Measurements from ENCODE around the gene PEX1.
"Not testable (repeated sequence)": the region's sequence is repeated elsewhere in the genome, so short reads cannot be mapped to it uniquely, and the experiment has no call there.

PEX1 gene

GRCh38 chr7:92485974-92486373 lies 42.3 kb downstream of the PEX1 start:
- H3K36me3 ChIP-seq, result peaks cover 42 to 60% (median 56%) of the 10 kb centered on the region in 11 experiments
- no peak overlapping the region for H3K27ac ChIP-seq
- no peaks in the 10 kb centered on the region for H3K9me3 ChIP-seq (replicated peaks in 1 of 11)
- no peak overlapping the region for H3K4me3 ChIP-seq
- no peaks in the 10 kb centered on the region for H4K20me1 ChIP-seq
- no peak for TF ChIP-seq Cebpa-rat (IDR thresholded peaks at IDR 0.05)
- H3K4me1 ChIP-seq, result no peaks in the 10 kb centered on the region
- H3K9ac ChIP-seq, result no peak overlapping the region
- no peaks in the 10 kb centered on the region for H3K27me3 ChIP-seq
- H3K4me2 ChIP-seq, result no peak overlapping the region

GRCh38 chr7:92485267-92485892 lies 42.9 kb downstream of the PEX1 start:
- no peaks in the 10 kb centered on the region for H3K27me3 ChIP-seq
- no peak overlapping the region for H3K4me3 ChIP-seq
- no peak for TF ChIP-seq Cebpa-rat (IDR thresholded peaks at IDR 0.05)
- H3K4me2 ChIP-seq, result no peak overlapping the region
- no peak overlapping the region for H3K27ac ChIP-seq
- peaks cover 41 to 54% (median 50%) of the 10 kb centered on the region in 11 experiments for H3K36me3 ChIP-seq
- no peaks in the 10 kb centered on the region for H3K9me3 ChIP-seq (replicated peaks in 1 of 11)
- H4K20me1 ChIP-seq, result no peaks in the 10 kb centered on the region
- H3K4me1 ChIP-seq, result no peaks in the 10 kb centered on the region
- H3K9ac ChIP-seq, result no peak overlapping the region

DNA sequence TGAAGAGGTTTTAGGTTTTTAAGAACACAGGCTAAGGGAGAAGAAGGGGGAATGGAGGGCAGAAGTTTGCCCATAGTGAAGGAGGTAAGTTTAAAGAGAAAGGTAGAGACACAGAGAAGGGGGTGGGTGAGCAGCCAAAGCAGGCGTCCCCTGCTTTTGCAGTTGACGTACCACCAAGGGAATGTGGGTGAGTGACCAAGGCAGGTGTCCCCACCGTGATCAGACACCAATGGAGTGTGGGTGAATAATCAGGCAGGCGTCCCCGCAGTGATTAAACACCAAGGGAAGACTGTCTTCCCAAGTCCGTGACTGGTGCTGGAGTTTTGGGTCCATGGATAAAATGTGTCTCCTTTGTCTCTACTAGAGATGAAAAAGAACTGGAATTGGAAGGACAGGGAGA lies 44.1 kb downstream of the PEX1 start:
- H3K4me3 ChIP-seq; H3K9ac ChIP-seq; H3K9me3 ChIP-seq (replicated peaks in 1 of 11); H3K27me3 ChIP-seq; H3K4me2 ChIP-seq; H3K4me1 ChIP-seq; H3K27ac ChIP-seq; H4K20me1 ChIP-seq: not testable (repeated sequence)
- H3K36me3 ChIP-seq, result peaks cover 29 to 43% (median 38%) of the 10 kb centered on the region in 11 experiments

GRCh38 chr7:92483624-92484023 lies 44.7 kb downstream of the PEX1 start:
- H3K9ac ChIP-seq; H3K4me2 ChIP-seq; H3K4me1 ChIP-seq; H3K9me3 ChIP-seq (replicated peaks in 1 of 11); H3K4me3 ChIP-seq; H3K27ac ChIP-seq; H4K20me1 ChIP-seq; H3K27me3 ChIP-seq: not testable (repeated sequence)
- H3K36me3 ChIP-seq, result peaks cover 23 to 36% (median 32%) of the 10 kb centered on the region in 11 experiments

- not testable (repeated sequence) for H3K4me2 ChIP-seq; H3K4me1 ChIP-seq; H3K27me3 ChIP-seq; H3K27ac ChIP-seq; H3K9ac ChIP-seq; H3K4me3 ChIP-seq; H4K20me1 ChIP-seq; H3K9me3 ChIP-seq (replicated peaks in 1 of 11)
- H3K36me3 ChIP-seq, result peaks cover 0 to 25% (median 0%) of the 10 kb centered on the region in 11 experiments; a peak in 2 of 22 replicates
These were observed 49.2 kb downstream of the PEX1 start for GRCh38 chr7:92479146-92479545.

GRCh38 chr7:92478711-92479110 lies 49.6 kb downstream of the PEX1 start:
- no peaks in the 10 kb centered on the region for H3K27me3 ChIP-seq
- H3K36me3 ChIP-seq, result peaks cover 0 to 25% (median 0%) of the 10 kb centered on the region in 11 experiments; a peak in 2 of 22 replicates
- H3K27ac ChIP-seq, result no peak overlapping the region
- no peak overlapping the region for H3K9ac ChIP-seq
- TF ChIP-seq Cebpa-rat (IDR thresholded peaks at IDR 0.05), result no peak
- no peaks in the 10 kb centered on the region for H3K9me3 ChIP-seq (replicated peaks in 1 of 11)
- no peak overlapping the region for H3K4me3 ChIP-seq
- no peaks in the 10 kb centered on the region for H4K20me1 ChIP-seq
- no peak overlapping the region for H3K4me2 ChIP-seq
- H3K4me1 ChIP-seq, result no peaks in the 10 kb centered on the region

GRCh38 chr7:92478095-92478494 lies 50.2 kb downstream of the PEX1 start:
- TF ChIP-seq Cebpa-rat (IDR thresholded peaks at IDR 0.05), result no peak
- no peak overlapping the region for H3K27ac ChIP-seq
- H3K9me3 ChIP-seq (replicated peaks in 1 of 11), result no peaks in the 10 kb centered on the region
- H3K4me3 ChIP-seq, result no peak overlapping the region
- H3K27me3 ChIP-seq, result no peaks in the 10 kb centered on the region
- peaks cover 0 to 25% (median 0%) of the 10 kb centered on the region in 11 experiments; a peak in 2 of 22 replicates for H3K36me3 ChIP-seq
- no peak overlapping the region for H3K9ac ChIP-seq
- no peaks in the 10 kb centered on the region for H4K20me1 ChIP-seq
- H3K4me2 ChIP-seq, result no peak overlapping the region
- H3K4me1 ChIP-seq, result no peaks in the 10 kb centered on the region

DNA sequence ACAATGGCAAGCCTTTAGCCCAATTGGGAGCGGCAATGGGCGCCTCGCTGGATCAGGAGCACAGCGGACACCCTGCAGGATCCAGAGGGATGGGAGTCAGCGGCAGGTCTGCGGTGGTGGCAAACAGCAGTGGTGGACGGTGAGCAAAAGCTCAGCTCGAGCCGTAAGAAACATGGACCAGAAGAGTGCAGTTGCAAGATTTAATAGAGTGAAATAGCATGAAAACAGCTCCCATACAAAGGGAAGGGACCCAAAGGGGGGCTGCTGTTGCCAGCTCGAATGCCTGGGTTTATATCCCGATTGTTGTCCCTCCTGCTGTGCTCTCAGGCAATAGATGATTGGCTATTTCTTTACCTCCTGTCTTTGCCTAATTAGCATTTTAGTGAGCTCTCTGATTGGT lies 50.6 kb downstream of the PEX1 start, which contains the start of gene ERVW-1:
TSS of gene ERVW-1 (minus strand) at position 266 of the 400 bp plus-strand sequence. CDS start 7,565 bp downstream, outside the sequence.
- not testable (repeated sequence) for H4K20me1 ChIP-seq; H3K4me1 ChIP-seq; H3K27ac ChIP-seq; H3K9me3 ChIP-seq (replicated peaks in 1 of 11); H3K4me2 ChIP-seq; H3K27me3 ChIP-seq; H3K9ac ChIP-seq; H3K4me3 ChIP-seq
- peaks cover 0 to 27% (median 0%) of the 10 kb centered on the region in 11 experiments; a peak in 3 of 22 replicates for H3K36me3 ChIP-seq

DNA sequence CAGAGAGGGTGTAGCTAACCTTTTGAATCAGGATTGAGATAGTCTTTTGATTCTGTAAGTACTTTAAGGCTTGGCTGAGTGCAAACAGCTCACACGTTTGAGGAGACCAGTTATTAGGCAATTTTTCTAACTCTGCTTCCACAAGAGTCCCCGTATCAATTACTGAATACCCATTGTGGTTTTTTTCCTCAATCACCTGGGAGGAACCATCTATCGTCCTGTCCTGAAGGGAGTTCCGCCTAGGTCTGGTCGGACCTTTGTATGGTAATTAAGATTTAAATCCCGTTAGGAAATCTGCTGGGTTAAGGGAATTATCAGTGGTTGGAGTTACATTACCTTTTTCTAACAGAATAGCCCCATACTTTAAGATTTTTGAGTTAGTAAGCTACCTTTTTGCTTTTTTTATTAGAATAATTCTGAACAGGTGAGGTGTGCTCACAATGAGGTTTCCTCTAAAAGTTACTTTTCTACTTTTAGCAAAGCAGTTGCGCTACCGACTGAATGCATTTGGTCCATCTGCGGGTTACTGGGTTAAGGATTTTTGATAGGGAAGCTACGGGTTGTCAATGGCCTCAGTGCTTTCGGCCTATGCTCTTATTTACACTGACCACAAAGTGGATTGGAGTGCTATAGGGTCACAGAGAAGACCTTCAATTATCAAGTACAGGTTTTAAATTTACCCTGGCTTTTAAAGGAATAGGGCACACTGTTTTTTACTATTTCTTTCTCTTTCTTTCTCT lies 52.3 kb downstream of the PEX1 start:
- H3K4me3 ChIP-seq; H3K9ac ChIP-seq; H3K27me3 ChIP-seq; H3K27ac ChIP-seq; H3K4me1 ChIP-seq; H3K4me2 ChIP-seq; H3K9me3 ChIP-seq (replicated peaks in 1 of 11); H4K20me1 ChIP-seq: not testable (repeated sequence)
- peaks cover 0 to 29% (median 0%) of the 10 kb centered on the region in 11 experiments; a peak in 3 of 22 replicates for H3K36me3 ChIP-seq

GRCh38 chr7:92475261-92475770 lies 53.0 kb downstream of the PEX1 start:
- H4K20me1 ChIP-seq; H3K27ac ChIP-seq; H3K4me2 ChIP-seq; H3K9me3 ChIP-seq (replicated peaks in 1 of 11); H3K9ac ChIP-seq; H3K27me3 ChIP-seq; H3K4me3 ChIP-seq; H3K4me1 ChIP-seq: not testable (repeated sequence)
- H3K36me3 ChIP-seq, result peaks cover 0 to 29% (median 0%) of the 10 kb centered on the region in 11 experiments; a peak in 3 of 22 replicates

DNA sequence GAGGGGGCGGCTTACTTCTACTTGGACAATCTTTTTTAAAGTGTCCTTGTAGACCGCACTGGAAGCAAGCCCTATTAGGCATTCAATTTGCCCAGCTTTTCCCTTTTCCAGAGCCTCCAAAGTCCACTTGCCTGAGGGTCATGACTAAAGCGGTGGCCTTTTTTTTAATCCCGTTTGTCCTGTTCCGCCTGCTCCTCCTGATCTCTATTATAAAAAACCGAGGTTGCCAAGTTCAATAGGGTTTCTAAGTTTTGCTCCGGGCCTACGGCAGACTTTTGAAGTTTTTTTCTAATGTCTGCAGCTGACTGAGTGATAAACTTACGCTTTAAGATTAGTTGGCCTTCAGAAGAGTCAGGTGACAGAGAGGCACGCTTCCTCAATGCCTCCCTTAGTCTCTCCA lies 54.3 kb downstream of the PEX1 start:
- H3K9ac ChIP-seq; H3K27me3 ChIP-seq; H3K4me3 ChIP-seq; H3K4me1 ChIP-seq; H3K27ac ChIP-seq; H4K20me1 ChIP-seq; H3K4me2 ChIP-seq; H3K9me3 ChIP-seq (replicated peaks in 1 of 11): not testable (repeated sequence)
- peaks cover 0 to 36% (median 0%) of the 10 kb centered on the region in 11 experiments; a peak in 3 of 22 replicates for H3K36me3 ChIP-seq

GRCh38 chr7:92468589-92468988 lies 59.7 kb downstream of the PEX1 start:
- H3K9ac ChIP-seq, H3K27ac ChIP-seq, H3K4me2 ChIP-seq, H4K20me1 ChIP-seq, H3K27me3 ChIP-seq, H3K4me3 ChIP-seq, H3K4me1 ChIP-seq: not testable (repeated sequence)
- Histone ChIP-seq H3K36me3 (peaks cover 0 to 50% (median 0%) of the 10 kb centered on the region in 11 experiments; a peak in 4 of 22 replicates), H3K9me3 (replicated peaks in 1 of 11) (peaks cover 16 to 21% (median 19%) of the 10 kb centered on the region in 11 experiments)

Data from BLaER1 treated with 17β-estradiol and CSF1 and Interleukin-3, amounts not matched to agents 10 nM and 100 nM (cell line).